Omental fat pad (tissue), 4 donors: Measurements from ENCODE around the gene LRG1. TPM values are rescaled to one million over a fixed set of nuclear protein-coding genes. Genes with fewer than 3 reads are reported as not detected.
"Not testable (repeated sequence)": the region's sequence is repeated elsewhere in the genome, so short reads cannot be mapped to it uniquely, and the experiment has no call there.

Experiments
- ATAC-seq: fragments of 150-250 bp; one replicate; pipeline ENCODE4 v1.9.1; 2016; ENCODE audit warnings: mild to moderate bottlenecking, moderate library complexity; ENCODE audit not compliant: low FRiP score
- DNase-seq: peaks from one replicate; pipeline ENCODE4 v3.0.0-alpha.2; 2019; ENCODE audit warnings: low spot score
- CTCF ChIP-seq, 3 donors: fragments of 450-650 bp; IDR thresholded peaks; one replicate each; pipeline ENCODE4 v1.5.1; 2016 to 2017; ENCODE audit warnings: antibody characterized with exemption in 3 of 3, mild to moderate bottlenecking in 3 of 3, moderate library complexity in 2 of 3
- total RNA-seq, 4 donors: library from RNA; depleted of rRNA; stranded (reverse); fragments of >200 nt; gene quantifications; one replicate each; pipeline ENCODE4 v1.1.0, GENCODE V29; 2016

Gene LRG1
- total RNA-seq, 4 donors from 2014 or later = 1.4 to 22.6 (median 5.4) TPM

GRCh38 chr19:4542896-4543841 lies 3.3 kb upstream of the LRG1 start:
- no peak for DNase-seq
- ATAC-seq = no peak
- TF ChIP-seq CTCF (IDR thresholded peaks at IDR 0.05) = no peak

GRCh38 chr19:4541806-4542145 lies 1.9 kb upstream of the LRG1 start:
- ATAC-seq = not testable (repeated sequence)

GRCh38 chr19:4541114-4541805 lies 1.4 kb upstream of the LRG1 start:
- TF ChIP-seq CTCF (IDR thresholded peaks at IDR 0.05) = no peak
- no peak for DNase-seq
- no peak for ATAC-seq

More at GRCh38 chr19:4541806-4542145, 1.9 kb upstream of the LRG1 start:
- not testable (repeated sequence) for DNase-seq

- no peak for TF ChIP-seq CTCF (IDR thresholded peaks at IDR 0.05)
- no peak for DNase-seq
- ATAC-seq = no peak
These were observed 605 bp downstream of the LRG1 start for GRCh38 chr19:4539169-4539692.

- ATAC-seq (no peak), DNase-seq (no peak)
- TF ChIP-seq CTCF (IDR thresholded peaks at IDR 0.05) = no peak
These were observed 1.3 kb downstream of the LRG1 start for GRCh38 chr19:4538601-4538954.

- no peak for DNase-seq
- ATAC-seq = no peak
- TF ChIP-seq CTCF (IDR thresholded peaks at IDR 0.05) = no peak
These were observed 1.8 kb downstream of the LRG1 start for GRCh38 chr19:4537953-4538600.

- no peak for TF ChIP-seq CTCF (IDR thresholded peaks at IDR 0.05)
- ATAC-seq = no peak
- DNase-seq = no peak
These were observed 3.0 kb downstream of the LRG1 start for GRCh38 chr19:4536798-4537197.
